Hepatocyte (in vitro differentiated cells): ENCODE results near the gene FILIP1. TPM values are rescaled to one million over a fixed set of nuclear protein-coding genes. Genes with fewer than 3 reads are reported as not detected.

Source experiments
- DNase-seq: peaks from one replicate; pipeline ENCODE4 v3.0.0-alpha.2; 2016; ENCODE audit warnings: low spot score
- H2AFZ ChIP-seq: fragments of 200-600 bp; sonication (generic); 2 replicates; pipeline ENCODE4 v1.6.0; 2016; ENCODE audit warnings: antibody characterized with exemption, mild to moderate bottlenecking
- H3K27ac ChIP-seq: fragments of 200-600 bp; sonication (generic); 2 replicates; pipeline ENCODE4 v1.5.1; 2016; ENCODE audit warnings: mild to moderate bottlenecking
- H3K27me3 ChIP-seq: fragments of 200-600 bp; sonication (generic); 2 replicates; pipeline ENCODE4 v1.6.1; 2016
- H3K36me3 ChIP-seq: fragments of 200-600 bp; sonication (generic); replicated peaks from 2 replicates; pipeline ENCODE4 v1.5.1; 2016; ENCODE audit warnings: low read depth; ENCODE audit not compliant: insufficient read depth
- H3K4me1 ChIP-seq: fragments of 200-600 bp; sonication (generic); 2 replicates; pipeline ENCODE4 v1.5.1; 2016; ENCODE audit warnings: mild to moderate bottlenecking, moderate library complexity; ENCODE audit not compliant: insufficient read depth
- H3K4me2 ChIP-seq: fragments of 200-600 bp; sonication (generic); 2 replicates; pipeline ENCODE4 v1.6.0; 2016
- H3K4me3 ChIP-seq: fragments of 200-600 bp; sonication (generic); 2 replicates; pipeline ENCODE4 v1.5.1; 2016; ENCODE audit warnings: mild to moderate bottlenecking
- H3K79me2 ChIP-seq: fragments of 200-600 bp; sonication (generic); 2 replicates; pipeline ENCODE4 v1.6.0; 2017; ENCODE audit warnings: mild to moderate bottlenecking
- H3K9me2 ChIP-seq: fragments of 200-600 bp; sonication (generic); replicated peaks from 2 replicates; pipeline ENCODE4 v1.6.0; 2017; ENCODE audit warnings: mild to moderate bottlenecking; ENCODE audit not compliant: insufficient read depth
- H3K9me3 ChIP-seq: fragments of 200-600 bp; sonication (generic); 2 replicates; pipeline ENCODE4 v1.5.1; 2016; ENCODE audit warnings: low read depth, mild to moderate bottlenecking
- H4K20me1 ChIP-seq: fragments of 200-600 bp; sonication (generic); 2 replicates; pipeline ENCODE4 v1.6.0; 2016; ENCODE audit warnings: mild to moderate bottlenecking; ENCODE audit not compliant: insufficient read depth, poor library complexity, severe bottlenecking
- CTCF ChIP-seq: fragments of 200-600 bp; sonication (generic); IDR thresholded peaks from 2 replicates; pipeline ENCODE4 v1.5.1; 2016; ENCODE audit warnings: antibody characterized with exemption, mild to moderate bottlenecking; ENCODE audit not compliant: poor library complexity
- EZH2 ChIP-seq: fragments of 200-600 bp; sonication (generic); IDR thresholded peaks from 2 replicates; pipeline ENCODE4 v1.6.1; 2016; ENCODE audit warnings: antibody characterized with exemption, mild to moderate bottlenecking, borderline replicate concordance
- EZH2phosphoT487 ChIP-seq: fragments of 200-600 bp; sonication (generic); IDR thresholded peaks from one replicate; pipeline ENCODE4 v1.6.1; 2018; ENCODE audit warnings: antibody characterized with exemption, mild to moderate bottlenecking, low read depth, moderate library complexity; ENCODE audit not compliant: unreplicated experiment, severe bottlenecking
- WGBS: methylation state at CpG from one replicate; pipeline ENCODE4 v1.1.6; 2016; ENCODE audit warnings: low lambda C conversion rate; ENCODE audit errors: missing lambda C conversion rate; 5-methylcytosine and 5-hydroxymethylcytosine counted together
- polyA plus RNA-seq: library from polyadenylated mRNA; unstranded; fragments of >200 nt; fragmentation: Nextera tagmentation; extraction: Ambion mirVana; gene quantifications from 2 replicates; pipeline ENCODE4 v1.2.1, GENCODE V29; 2016
- total RNA-seq: library from RNA; depleted of rRNA; stranded (reverse); fragments of >200 nt; gene quantifications from 2 replicates; pipeline ENCODE4 v1.2.3, GENCODE V29; 2014

The FILIP1 gene
- total and polyA plus RNA-seq, 2 experiments from 2014 or later = 4.1 to 6.0 TPM

- Histone ChIP-seq H3K27me3 (no peaks in the 10 kb centered on the region), H3K4me3 (no peak overlapping the region), H3K36me3 (no peaks in the 10 kb centered on the region), H3K4me1 (no peaks in the 10 kb centered on the region), H2AFZ (no peak overlapping the region), H3K9me2 (no peaks in the 10 kb centered on the region), H4K20me1 (no peaks in the 10 kb centered on the region), H3K27ac (no peak overlapping the region), H3K79me2 (no peaks in the 10 kb centered on the region), H3K4me2 (no peak overlapping the region), H3K9me3 (no peaks in the 10 kb centered on the region)
- WGBS = 71% methylated on average over 2 of the region's 2 CpGs
- no peak for TF ChIP-seq CTCF
- no peak for TF ChIP-seq EZH2
- no peak for TF ChIP-seq EZH2phosphoT487
- DNase-seq = no peak
Measured at GRCh38 chr6:75429061-75429703, 64.4 kb downstream of the FILIP1 start.

- no peak overlapping the region for H2AFZ ChIP-seq
- no peaks in the 10 kb centered on the region for H3K36me3 ChIP-seq
- TF ChIP-seq EZH2phosphoT487 (no peak), EZH2 (no peak), CTCF (no peak)
- H3K27ac ChIP-seq = no peak overlapping the region
- H3K4me3 ChIP-seq = no peak overlapping the region
- no peaks in the 10 kb centered on the region for H3K79me2 ChIP-seq
- no peaks in the 10 kb centered on the region for H3K27me3 ChIP-seq
- DNase-seq = no peak
- 90% methylated on average over 1 of the region's 1 CpG for WGBS
- H3K9me2 ChIP-seq = no peaks in the 10 kb centered on the region
- H3K4me1 ChIP-seq = no peaks in the 10 kb centered on the region
- no peaks in the 10 kb centered on the region for H4K20me1 ChIP-seq
- no peak overlapping the region for H3K4me2 ChIP-seq
- no peaks in the 10 kb centered on the region for H3K9me3 ChIP-seq
Measured at GRCh38 chr6:75428204-75428603, 65.4 kb downstream of the FILIP1 start.

DNA sequence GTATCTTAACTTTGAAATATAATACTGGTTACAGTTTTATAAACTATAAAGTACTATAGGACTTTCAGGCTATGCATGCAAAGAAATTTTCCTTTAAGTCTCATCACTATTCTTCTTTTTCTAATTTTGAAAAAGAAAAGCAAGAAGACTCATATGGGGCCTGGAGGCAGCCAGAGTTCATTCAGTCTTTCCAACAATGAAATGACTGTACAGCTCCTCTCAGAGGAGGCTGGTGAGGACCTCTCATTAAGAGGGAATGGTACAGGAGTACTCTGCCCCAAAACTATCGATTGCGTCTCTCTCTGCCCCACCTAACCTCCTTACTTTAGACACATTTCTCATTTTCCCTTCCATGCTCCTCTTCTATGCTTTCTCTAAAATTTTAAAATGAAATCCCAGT is 66.3 kb downstream of the FILIP1 start:
- H3K9me2 ChIP-seq = no peaks in the 10 kb centered on the region
- H3K4me1 ChIP-seq = no peaks in the 10 kb centered on the region
- WGBS = 91% methylated on average over 2 of the region's 2 CpGs
- H3K4me2 ChIP-seq = no peak overlapping the region
- no peaks in the 10 kb centered on the region for H4K20me1 ChIP-seq
- H3K79me2 ChIP-seq = no peaks in the 10 kb centered on the region
- no peaks in the 10 kb centered on the region for H3K27me3 ChIP-seq
- no peak overlapping the region for H3K4me3 ChIP-seq
- no peak overlapping the region for H2AFZ ChIP-seq
- no peak for TF ChIP-seq EZH2
- TF ChIP-seq CTCF = no peak
- TF ChIP-seq EZH2phosphoT487 = no peak
- H3K9me3 ChIP-seq = no peaks in the 10 kb centered on the region
- no peak overlapping the region for H3K27ac ChIP-seq
- DNase-seq = no peak
- H3K36me3 ChIP-seq = no peaks in the 10 kb centered on the region
